IMR-90 (cell line): ENCODE measurements around the gene PRSS21. TPM values are rescaled to one million over a fixed set of nuclear protein-coding genes. Genes with fewer than 3 reads are reported as not detected.

ENCODE experiments used
- ATAC-seq: fragments of 200-7000 bp; cut with Tn5 transposase; 2 replicates; pipeline ENCODE4 v1.9.1; 2020; ENCODE audit warnings: low read depth, mild to moderate bottlenecking, moderate library complexity
- BruUV-seq: library from RNA; stranded (reverse); fragments of 400-500 nt; replicated peaks from 2 replicates; lab custom pipeline; 2021; lab: Mats Ljungman, UMichigan
- CTCF ChIA-PET: fragments of 300-600 bp; formaldehyde crosslinking; extraction: SDS; loops from one replicate; lab custom pipeline; 2021; ENCODE audit warnings: antibody characterized with exemption; lab: Yijun Ruan, JAX
- POLR2A ChIA-PET: fragments of 300-600 bp; sonication (Branson Sonifier 250); formaldehyde crosslinking; loops from one replicate; lab custom pipeline; 2022; ENCODE audit warnings: antibody characterized with exemption; ENCODE audit not compliant: unreplicated experiment; lab: Charles Lee
- DNase-seq: peaks from one replicate; pipeline ENCODE4 v3.0.0; 2013
- H2AFZ ChIP-seq: replicated peaks from 2 replicates; pipeline ENCODE3; 2013; ENCODE audit warnings: low read length, mild to moderate bottlenecking; ENCODE audit not compliant: poor library complexity
- H2AK5ac ChIP-seq: 2 replicates; pipeline ENCODE4 v1.6.1; 2013; ENCODE audit warnings: low read depth, low read length, inconsistent platforms
- H2AK9ac ChIP-seq: replicated peaks from 2 replicates; pipeline ENCODE3; 2013; ENCODE audit warnings: mild to moderate bottlenecking, low read depth, low read length, moderate library complexity; ENCODE audit not compliant: poor library complexity
- H2BK120ac ChIP-seq: 2 replicates; pipeline ENCODE4 v1.6.1; 2013; ENCODE audit warnings: low read depth, low read length, inconsistent platforms
- H2BK15ac ChIP-seq: 3 replicates; pipeline ENCODE4 v1.6.1; 2013; ENCODE audit warnings: low read depth, low read length, inconsistent platforms
- H2BK20ac ChIP-seq: 2 replicates; pipeline ENCODE4 v1.6.1; 2013; ENCODE audit warnings: low read depth, mild to moderate bottlenecking, inconsistent platforms, low read length, moderate library complexity
- H2BK5ac ChIP-seq: 2 replicates; pipeline ENCODE4 v1.6.1; 2013; ENCODE audit warnings: mild to moderate bottlenecking, low read depth, low read length, inconsistent platforms; ENCODE audit not compliant: poor library complexity, severe bottlenecking
- H3K14ac ChIP-seq: replicated peaks from 2 replicates; pipeline ENCODE4 v1.6.1; 2013; ENCODE audit warnings: low read depth, low read length, inconsistent platforms
- H3K18ac ChIP-seq: 2 replicates; pipeline ENCODE4 v1.6.1; 2013; ENCODE audit warnings: low read depth, low read length, control low read depth
- H3K23ac ChIP-seq: 2 replicates; pipeline ENCODE4 v1.6.1; 2013; ENCODE audit warnings: low read depth, low read length, inconsistent platforms
- H3K27ac ChIP-seq: 2 replicates; pipeline ENCODE4 v1.5.1; 2013; ENCODE audit warnings: mild to moderate bottlenecking, control low read depth, low read length; ENCODE audit not compliant: insufficient read depth
- H3K27me3 ChIP-seq: 2 replicates; pipeline ENCODE4 v1.6.1; 2013; ENCODE audit warnings: low read length; ENCODE audit not compliant: control insufficient read depth, insufficient read depth
- H3K36me3 ChIP-seq: 2 replicates; pipeline ENCODE4 v1.6.1; 2013; ENCODE audit warnings: low read length, mixed read lengths; ENCODE audit not compliant: control insufficient read depth, insufficient read depth
- H3K4ac ChIP-seq: 2 replicates; pipeline ENCODE4 v1.6.1; 2013; ENCODE audit warnings: low read depth, low read length, inconsistent platforms
- H3K4me1 ChIP-seq: 2 replicates; pipeline ENCODE4 v1.6.1; 2013; ENCODE audit warnings: low read length, mixed read lengths; ENCODE audit not compliant: control insufficient read depth, insufficient read depth
- H3K4me2 ChIP-seq: 2 replicates; pipeline ENCODE4 v1.6.1; 2013; ENCODE audit warnings: low read depth, mild to moderate bottlenecking, control low read depth, low read length, moderate library complexity
- H3K4me3 ChIP-seq: 2 replicates; pipeline ENCODE4 v1.5.1; 2013; ENCODE audit warnings: low read depth, mild to moderate bottlenecking, control low read depth, low read length, moderate library complexity; ENCODE audit not compliant: insufficient read depth
- H3K56ac ChIP-seq: 2 replicates; pipeline ENCODE4 v1.6.1; 2013; ENCODE audit warnings: low read length, inconsistent platforms; ENCODE audit not compliant: insufficient read depth; ENCODE audit errors: extremely low read depth
- H3K79me1 ChIP-seq, 2 experiments: 2 replicates each; pipeline ENCODE4 v1.6.1; 2013; ENCODE audit warnings: low read length in 2 of 2, inconsistent platforms in 1 of 2, low read depth in 1 of 2
- H3K9ac ChIP-seq: 2 replicates; pipeline ENCODE4 v1.6.1; 2013; ENCODE audit warnings: low read depth, low read length, control low read depth
- H3K9me1 ChIP-seq: 2 replicates; pipeline ENCODE4 v1.6.1; 2013; ENCODE audit warnings: low read length, inconsistent platforms; ENCODE audit not compliant: insufficient read depth
- H3K9me3 ChIP-seq: 2 replicates; pipeline ENCODE4 v1.6.1; 2013; ENCODE audit warnings: low read length; ENCODE audit not compliant: control insufficient read depth, insufficient read depth
- H4K20me1 ChIP-seq: 2 replicates; pipeline ENCODE4 v1.6.1; 2013; ENCODE audit warnings: low read length, inconsistent platforms; ENCODE audit not compliant: insufficient read depth
- H4K5ac ChIP-seq: 2 replicates; pipeline ENCODE4 v1.6.1; 2013; ENCODE audit warnings: mild to moderate bottlenecking, low read depth, low read length, control low read depth
- H4K8ac ChIP-seq, 2 experiments: 2 replicates each; pipeline ENCODE4 v1.6.1; 2013; ENCODE audit warnings: low read depth in 2 of 2, low read length in 2 of 2, control low read depth in 1 of 2, inconsistent platforms in 1 of 2
- H4K91ac ChIP-seq: 2 replicates; pipeline ENCODE4 v1.6.1; 2013; ENCODE audit warnings: low read depth, low read length, inconsistent platforms; ENCODE audit not compliant: insufficient read depth
- CHD1 ChIP-seq: IDR thresholded peaks from 2 replicates; pipeline ENCODE4 v1.6.1; 2012; ENCODE audit warnings: low read depth, low read length, improper control_type of control experiment
- MAFK ChIP-seq: IDR thresholded peaks from 2 replicates; pipeline ENCODE4 v1.6.1; 2012; ENCODE audit warnings: low read depth, low read length, improper control_type of control experiment
- MAZ ChIP-seq: IDR thresholded peaks from 2 replicates; pipeline ENCODE4 v1.6.1; 2012; ENCODE audit warnings: low read depth, mild to moderate bottlenecking, low read length, improper control_type of control experiment, moderate library complexity, borderline replicate concordance
- MXI1 ChIP-seq: IDR thresholded peaks from 2 replicates; pipeline ENCODE4 v1.6.1; 2012; ENCODE audit warnings: low read depth, mild to moderate bottlenecking, low read length, moderate library complexity, borderline replicate concordance
- NFE2L2 ChIP-seq: fragments of 150-350 bp; IDR thresholded peaks from 2 replicates; pipeline ENCODE4 v1.6.1; 2016; ENCODE audit warnings: low read depth, mild to moderate bottlenecking, low read length
- POLR2A ChIP-seq: IDR thresholded peaks from 2 replicates; pipeline ENCODE4 v1.6.1; 2012; ENCODE audit warnings: mild to moderate bottlenecking, low read depth, low read length
- RCOR1 ChIP-seq: IDR thresholded peaks from 2 replicates; pipeline ENCODE4 v1.6.1; 2012; ENCODE audit warnings: mild to moderate bottlenecking, low read length, improper control_type of control experiment; ENCODE audit not compliant: insufficient replicate concordance
- RFX5 ChIP-seq: IDR thresholded peaks from 2 replicates; pipeline ENCODE4 v1.8.0; 2012; ENCODE audit warnings: low read depth, mild to moderate bottlenecking, low read length, moderate library complexity
- SMC3 ChIP-seq: fragments of 150-350 bp; IDR thresholded peaks from 2 replicates; pipeline ENCODE4 v1.6.1; 2016; ENCODE audit warnings: low read depth, mild to moderate bottlenecking, antibody characterized with exemption, low read length, moderate library complexity
- USF2 ChIP-seq: fragments of 150-350 bp; IDR thresholded peaks from 2 replicates; pipeline ENCODE4 v1.6.1; 2017; ENCODE audit warnings: mild to moderate bottlenecking, antibody characterized with exemption, low read length, low read depth
- WGBS, 2 experiments: methylation state at CpG; one replicate each; pipeline versions ENCODE4 v1.1.5 to v1.1.7; 2013; ENCODE audit warnings: missing lambda C conversion rate in 2 of 2; ENCODE audit not compliant: insufficient read length in 1 of 2; ENCODE audit errors: extremely low coverage in 2 of 2; 5-methylcytosine and 5-hydroxymethylcytosine counted together
- dilution Hi-C: fragments of 300-500 bp; cut with HindIII; formaldehyde crosslinking; loops from one replicate; pipeline ENCODE4 v1.14.3; 2018; ENCODE audit warnings: low sequenced_read_pairs; ENCODE audit not compliant: unreplicated experiment
- in situ Hi-C: fragments of 300-500 bp; cut with MboI; formaldehyde crosslinking; loops from 3 replicates; pipeline ENCODE4 v1.14.3; 2019; ENCODE audit warnings: low sequenced_read_pairs, inconsistent platforms, mixed read lengths
- intact Hi-C: fragments of 100-400 bp; cut with micrococcal nuclease; formaldehyde crosslinking; loops from 2 replicates; pipeline ENCODE4 v1.10.0; 2022
- polyA plus RNA-seq, 3 experiments: library from polyadenylated mRNA; depleted of rRNA; stranded (reverse); fragments of >200 nt; gene quantifications; 2 replicates each; pipeline ENCODE4 v1.2.3, GENCODE V29; 2012; ENCODE audit warnings: low replicate concordance in 1 of 3
- total RNA-seq: library from RNA; depleted of rRNA; stranded (reverse); fragments of >200 nt; gene quantifications from 2 replicates; pipeline ENCODE4 v1.2.3, GENCODE V29; 2012

PRSS21 gene
- total and polyA plus RNA-seq, 2 of the 4 experiments (the other 2 are of a cell fraction): 0.21 TPM; not detected in 1

GRCh38 chr16:2817340-2818271 lies 569 bp downstream of the PRSS21 start:
- Histone ChIP-seq H4K91ac (no peak overlapping the region), H3K4me2 (no peak overlapping the region), H2BK15ac (no peak overlapping the region), H3K23ac (no peak overlapping the region), H2BK5ac (no peak overlapping the region), H3K27ac (no peak overlapping the region), H3K18ac (no peak overlapping the region), H4K8ac (no peak overlapping the region), H2BK120ac (no peak overlapping the region), H2AK5ac (no peak overlapping the region), H3K9me3 (no peaks in the 10 kb centered on the region), H2BK20ac (no peak overlapping the region), H3K4me1 (no peaks in the 10 kb centered on the region), H3K4me3 (no peak overlapping the region), H2AFZ (no peak overlapping the region), H3K79me1 (no peaks in the 10 kb centered on the region), H4K5ac (no peak overlapping the region), H3K14ac (no peak overlapping the region), H3K9ac (no peak overlapping the region), H3K4ac (no peak overlapping the region), H3K36me3 (no peaks in the 10 kb centered on the region), H4K20me1 (no peaks in the 10 kb centered on the region), H2AK9ac (peak overlapping the region; percentile 55), H3K9me1 (no peaks in the 10 kb centered on the region), H3K27me3 (peaks cover 51% of the 10 kb centered on the region), H3K56ac (no peak overlapping the region)
- ChIA-PET POLR2A (no interaction called here), CTCF (no interaction called here)
- DNase-seq (no peak), ATAC-seq (no peak)
- dilution Hi-C loops (no loop called here), in situ Hi-C loops (no loop called here), intact Hi-C loops (no loop called here)
- WGBS, 2 experiments: 74% methylated on average over 39 of the region's 68 CpGs; no CpG with 5 or more reads in 1 of the 2 experiments
- no TSS peak for BruUV-seq
- TF ChIP-seq MAFK (no peak), SMC3 (no peak), NFE2L2 (no peak), USF2 (no peak), RFX5 (no peak), POLR2A (no peak), CHD1 (no peak), MXI1 (no peak), MAZ (no peak), RCOR1 (no peak)
